ENCODE data around the gene HMCES. TPM values are rescaled to one million over a fixed set of nuclear protein-coding genes. Genes with fewer than 3 reads are reported as not detected.

Gene HMCES
- total and polyA plus RNA-seq, 7 donors: 15.2 to 41.2 (median 21.6) TPM

DNA sequence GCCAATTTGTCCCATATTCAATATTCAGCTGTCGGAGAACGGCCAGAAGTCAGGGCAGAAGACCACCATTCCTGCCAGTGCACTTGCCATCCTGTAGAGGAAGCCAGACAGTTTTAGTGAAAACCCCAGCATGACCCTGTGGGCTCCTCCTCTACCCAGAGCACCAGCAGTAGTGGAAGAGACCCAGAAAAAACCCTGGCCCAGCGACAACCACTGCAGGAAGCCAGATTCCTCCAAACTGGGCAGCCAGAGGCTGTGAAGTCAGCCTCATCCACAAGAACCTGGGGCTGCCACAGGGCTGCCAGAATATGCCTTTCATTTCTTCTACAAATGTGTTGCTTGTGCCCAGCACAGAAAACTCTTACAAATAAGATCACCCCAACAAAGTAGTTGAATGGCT is 67.3 kb downstream of the HMCES start:
- Histone ChIP-seq H3K4me3 (no peak overlapping the region), H3K36me3 (no peaks in the 10 kb centered on the region), H3K27me3 (peaks cover 5 to 25% (median 11%) of the 10 kb centered on the region in 3 donors), H3K9me3 (no peaks in the 10 kb centered on the region), H3K4me1 (peaks cover 0 to 10% (median 6%) of the 10 kb centered on the region in 4 donors), H3K27ac (no peak overlapping the region)
- intact Hi-C loops (cut with DNase I): no loop called here
- DNase-seq: no peak
- TF ChIP-seq POLR2AphosphoS5 (IDR thresholded peaks at IDR 0.05): no peak
- TF ChIP-seq CTCF (IDR thresholded peaks at IDR 0.05): no peak
- TF ChIP-seq POLR2A (IDR thresholded peaks at IDR 0.05): no peak
- no peak for TF ChIP-seq EP300 (IDR thresholded peaks at IDR 0.05)
- 86 to 89% methylated on average over 3 of the region's 3 CpGs for WGBS, 2 donors

- Histone ChIP-seq H3K27me3 (peaks cover 5 to 25% (median 11%) of the 10 kb centered on the region in 3 donors), H3K4me1 (peaks cover 0 to 10% (median 6%) of the 10 kb centered on the region in 4 donors), H3K27ac (no peak overlapping the region), H3K9me3 (no peaks in the 10 kb centered on the region), H3K36me3 (no peaks in the 10 kb centered on the region), H3K4me3 (no peak overlapping the region)
- no peak for DNase-seq
- WGBS, 2 donors: 43 to 44% methylated on average over 12 of the region's 12 CpGs
- intact Hi-C loops (cut with DNase I): no loop called here
- TF ChIP-seq CTCF (IDR thresholded peaks at IDR 0.05) (no peak), POLR2AphosphoS5 (IDR thresholded peaks at IDR 0.05) (no peak), POLR2A (IDR thresholded peaks at IDR 0.05) (no peak), EP300 (IDR thresholded peaks at IDR 0.05) (no peak)
Observed at GRCh38 chr3:129346695-129347457, 68.2 kb downstream of the HMCES start.

DNA sequence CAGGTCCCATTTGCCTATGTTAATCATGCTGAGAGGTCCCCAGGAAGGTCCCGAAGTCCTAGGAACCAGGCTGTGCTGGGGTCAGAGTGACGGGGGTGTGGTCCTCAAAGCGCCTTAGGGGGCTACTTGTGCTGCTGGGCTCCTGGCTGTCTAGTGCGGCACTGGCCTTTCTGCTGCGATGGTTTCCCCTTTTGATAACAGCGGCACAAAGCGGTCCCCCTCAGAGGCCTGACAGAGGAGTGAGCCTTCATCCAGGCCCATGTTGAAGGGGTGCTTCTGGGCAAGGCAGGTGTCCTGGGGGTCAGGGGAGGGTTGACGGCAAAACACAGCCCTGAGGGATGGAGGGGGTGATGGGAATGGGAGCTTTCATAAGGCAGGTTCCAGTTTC is 68.8 kb downstream of the HMCES start:
- no peak for DNase-seq
- Histone ChIP-seq H3K27me3 (peaks cover 5 to 25% (median 11%) of the 10 kb centered on the region in 3 donors), H3K4me3 (no peak overlapping the region), H3K4me1 (peaks cover 0 to 10% (median 6%) of the 10 kb centered on the region in 4 donors), H3K36me3 (no peaks in the 10 kb centered on the region), H3K9me3 (no peaks in the 10 kb centered on the region), H3K27ac (no peak overlapping the region)
- 82 to 93% methylated on average over 8 of the region's 8 CpGs for WGBS, 2 donors
- intact Hi-C loops (cut with DNase I): no loop called here
- TF ChIP-seq POLR2AphosphoS5 (IDR thresholded peaks at IDR 0.05): no peak
- no peak for TF ChIP-seq POLR2A (IDR thresholded peaks at IDR 0.05)
- TF ChIP-seq EP300 (IDR thresholded peaks at IDR 0.05): no peak
- no peak for TF ChIP-seq CTCF (IDR thresholded peaks at IDR 0.05)

DNA sequence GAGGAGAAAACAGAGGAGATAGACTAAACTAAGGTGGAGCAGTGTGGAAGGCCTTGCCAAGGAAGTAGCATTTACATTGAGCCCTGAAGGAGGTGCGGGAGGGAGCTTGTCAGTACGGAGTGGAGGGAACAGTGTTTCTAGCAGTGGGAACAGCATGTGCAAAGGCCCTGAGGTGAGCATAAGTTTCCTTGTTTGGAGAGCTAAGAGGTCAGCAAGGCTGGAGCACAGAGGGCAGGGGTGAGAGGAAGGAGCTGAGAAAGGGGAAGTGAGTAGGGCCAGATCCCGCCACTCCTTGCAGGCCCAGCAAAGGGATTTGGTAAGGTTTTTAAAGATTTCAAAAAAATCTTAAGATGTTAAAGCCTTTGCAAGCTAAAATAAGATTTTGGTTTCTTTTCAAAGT is 70.1 kb downstream of the HMCES start:
- H3K4me1 ChIP-seq: peaks cover 0 to 9% (median 5%) of the 10 kb centered on the region in 4 donors
- peaks cover 5 to 22% (median 11%) of the 10 kb centered on the region in 3 donors for H3K27me3 ChIP-seq
- H3K9me3 ChIP-seq: no peaks in the 10 kb centered on the region
- TF ChIP-seq CTCF (IDR thresholded peaks at IDR 0.05) (no peak), EP300 (IDR thresholded peaks at IDR 0.05) (no peak), POLR2A (IDR thresholded peaks at IDR 0.05) (no peak), POLR2AphosphoS5 (IDR thresholded peaks at IDR 0.05) (no peak)
- whole genome bisulfite sequencing, 2 donors: 94 to 95% methylated on average over 3 of the region's 3 CpGs
- DNase-seq: no peak
- no peak overlapping the region for H3K4me3 ChIP-seq
- intact Hi-C loops (cut with DNase I): no loop called here
- no peaks in the 10 kb centered on the region for H3K36me3 ChIP-seq
- no peak overlapping the region for H3K27ac ChIP-seq
